Subcutaneous adipose tissue (tissue), 4 donors: ENCODE measurements around the gene PGBD2. TPM values are rescaled to one million over a fixed set of nuclear protein-coding genes. Genes with fewer than 3 reads are reported as not detected.

Experiments
- total RNA-seq, 4 donors: library from RNA; depleted of rRNA; stranded (reverse); fragments of >200 nt; gene quantifications; one replicate each; pipeline ENCODE4 v1.1.0, GENCODE V29; 2016
- TF ChIP-seq, protein P1 (sequence below): fragments of 450-650 bp; IDR thresholded peaks from one replicate; pipeline ENCODE4 v1.5.1; 2016; ENCODE audit warnings: low read depth, mild to moderate bottlenecking, control low read depth, antibody characterized with exemption, moderate library complexity

The PGBD2 gene
- total RNA-seq, 4 donors from 2014 or later = 4.6 to 6.4 (median 5.3) TPM

DNA sequence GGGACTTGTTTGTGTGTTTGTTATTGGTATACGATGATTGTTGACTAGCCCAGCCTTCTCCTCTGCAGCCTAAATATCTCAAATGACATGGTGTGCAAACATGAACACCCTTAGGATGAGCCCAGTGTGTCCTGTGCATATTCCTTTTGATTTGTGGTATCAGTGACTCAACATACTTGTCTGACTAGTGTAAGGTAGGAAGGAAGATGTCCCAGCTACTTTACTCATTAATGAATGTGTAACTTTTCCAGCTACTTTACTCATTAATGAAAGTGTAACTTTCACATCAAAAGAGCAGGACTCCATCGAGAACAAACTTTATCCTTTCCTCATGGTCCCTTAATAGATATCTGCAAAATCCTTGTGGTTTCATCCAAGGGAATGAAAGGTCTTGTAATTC is 44.4 kb upstream of the PGBD2 start:
- TF ChIP-seq, protein P1, sequence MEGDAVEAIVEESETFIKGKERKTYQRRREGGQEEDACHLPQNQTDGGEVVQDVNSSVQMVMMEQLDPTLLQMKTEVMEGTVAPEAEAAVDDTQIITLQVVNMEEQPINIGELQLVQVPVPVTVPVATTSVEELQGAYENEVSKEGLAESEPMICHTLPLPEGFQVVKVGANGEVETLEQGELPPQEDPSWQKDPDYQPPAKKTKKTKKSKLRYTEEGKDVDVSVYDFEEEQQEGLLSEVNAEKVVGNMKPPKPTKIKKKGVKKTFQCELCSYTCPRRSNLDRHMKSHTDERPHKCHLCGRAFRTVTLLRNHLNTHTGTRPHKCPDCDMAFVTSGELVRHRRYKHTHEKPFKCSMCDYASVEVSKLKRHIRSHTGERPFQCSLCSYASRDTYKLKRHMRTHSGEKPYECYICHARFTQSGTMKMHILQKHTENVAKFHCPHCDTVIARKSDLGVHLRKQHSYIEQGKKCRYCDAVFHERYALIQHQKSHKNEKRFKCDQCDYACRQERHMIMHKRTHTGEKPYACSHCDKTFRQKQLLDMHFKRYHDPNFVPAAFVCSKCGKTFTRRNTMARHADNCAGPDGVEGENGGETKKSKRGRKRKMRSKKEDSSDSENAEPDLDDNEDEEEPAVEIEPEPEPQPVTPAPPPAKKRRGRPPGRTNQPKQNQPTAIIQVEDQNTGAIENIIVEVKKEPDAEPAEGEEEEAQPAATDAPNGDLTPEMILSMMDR = no peak

DNA sequence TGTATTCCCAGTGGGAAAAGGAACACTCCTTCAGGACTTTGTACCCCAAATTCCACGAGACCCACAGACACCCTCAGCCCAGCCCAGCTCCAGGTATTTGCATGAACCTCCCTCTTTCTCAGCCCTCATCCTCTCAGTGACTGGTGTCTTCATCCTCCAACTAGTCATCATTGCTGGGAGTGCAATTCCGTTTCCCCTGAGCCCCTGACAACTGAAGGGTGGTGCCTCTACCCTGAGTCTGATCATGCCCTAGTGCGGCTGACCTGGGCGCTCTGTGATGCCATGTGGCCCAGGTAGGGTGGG is 43.4 kb upstream of the PGBD2 start:
- TF ChIP-seq, protein P1 = no peak

DNA sequence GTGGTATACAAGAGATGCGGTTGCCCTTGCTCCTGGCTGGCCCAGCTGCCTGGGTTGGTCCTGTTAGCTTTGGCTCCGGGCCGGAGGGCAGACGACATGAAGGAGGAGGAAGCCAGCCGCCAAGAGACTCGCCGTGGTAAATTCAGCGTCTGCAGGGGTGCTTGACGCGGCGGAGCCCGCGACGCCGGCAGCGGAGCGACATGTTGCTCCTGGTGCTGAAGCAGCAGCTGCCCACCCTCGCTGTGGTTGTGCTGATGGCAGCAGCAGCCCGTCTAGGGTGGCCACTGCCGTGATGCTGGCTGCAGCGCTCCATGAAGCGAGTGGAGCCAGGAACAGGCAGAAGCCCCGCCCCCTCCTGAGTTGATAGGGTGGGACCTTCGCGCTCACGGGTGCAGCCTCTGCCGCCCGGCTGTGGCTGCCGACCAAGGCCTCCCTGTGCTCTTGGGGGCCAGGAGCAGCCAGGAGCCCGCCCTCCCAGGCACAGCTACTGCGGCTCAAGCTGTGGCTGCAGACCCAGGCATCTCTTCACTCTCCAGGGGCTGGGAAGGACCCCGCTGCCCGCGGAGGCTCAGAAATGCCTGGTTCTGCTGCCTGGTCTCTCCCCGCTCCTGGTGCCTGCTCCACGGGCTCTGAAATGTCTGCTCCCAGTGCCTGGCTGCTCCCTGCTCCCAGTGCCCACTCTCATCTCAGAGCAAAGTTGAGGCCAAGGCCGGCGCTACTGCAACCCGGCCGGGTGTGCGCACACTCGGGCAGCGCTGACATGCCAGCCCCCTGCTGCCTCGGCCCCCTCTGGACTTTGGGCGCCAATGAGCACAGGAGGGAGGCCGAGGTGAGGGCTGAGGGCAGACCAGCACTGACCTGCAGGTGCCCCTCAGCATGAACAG is 42.8 kb upstream of the PGBD2 start:
- TF ChIP-seq, protein P1 = no peak

DNA sequence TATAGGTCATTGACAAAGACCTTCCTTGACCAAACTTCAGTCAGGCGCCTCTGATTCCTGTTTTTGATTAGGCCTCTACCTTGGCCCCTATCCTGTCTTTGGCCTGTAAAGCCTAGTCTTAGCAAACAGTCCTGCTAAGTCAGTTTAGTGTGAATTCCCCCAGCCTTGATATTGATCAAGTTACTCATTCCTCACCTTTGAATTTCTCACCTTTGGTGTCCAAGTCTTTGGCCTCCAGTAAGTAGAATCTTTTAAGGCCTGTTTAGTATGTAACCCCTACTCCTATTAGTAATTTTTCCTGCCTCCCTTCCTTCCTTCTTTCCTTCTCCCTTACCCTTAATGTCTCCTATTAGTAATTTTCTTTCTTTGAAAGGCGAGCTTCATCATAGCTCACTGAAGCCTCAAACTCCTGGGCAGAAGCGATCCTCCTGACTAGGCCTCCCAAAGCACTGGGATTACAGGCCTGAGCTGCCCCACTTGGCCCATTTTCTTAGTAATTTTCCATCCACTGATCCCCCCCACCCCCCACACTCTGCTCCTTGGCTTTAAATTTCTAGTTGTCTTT is 34.1 kb upstream of the PGBD2 start:
- TF ChIP-seq, protein P1 = no peak

DNA sequence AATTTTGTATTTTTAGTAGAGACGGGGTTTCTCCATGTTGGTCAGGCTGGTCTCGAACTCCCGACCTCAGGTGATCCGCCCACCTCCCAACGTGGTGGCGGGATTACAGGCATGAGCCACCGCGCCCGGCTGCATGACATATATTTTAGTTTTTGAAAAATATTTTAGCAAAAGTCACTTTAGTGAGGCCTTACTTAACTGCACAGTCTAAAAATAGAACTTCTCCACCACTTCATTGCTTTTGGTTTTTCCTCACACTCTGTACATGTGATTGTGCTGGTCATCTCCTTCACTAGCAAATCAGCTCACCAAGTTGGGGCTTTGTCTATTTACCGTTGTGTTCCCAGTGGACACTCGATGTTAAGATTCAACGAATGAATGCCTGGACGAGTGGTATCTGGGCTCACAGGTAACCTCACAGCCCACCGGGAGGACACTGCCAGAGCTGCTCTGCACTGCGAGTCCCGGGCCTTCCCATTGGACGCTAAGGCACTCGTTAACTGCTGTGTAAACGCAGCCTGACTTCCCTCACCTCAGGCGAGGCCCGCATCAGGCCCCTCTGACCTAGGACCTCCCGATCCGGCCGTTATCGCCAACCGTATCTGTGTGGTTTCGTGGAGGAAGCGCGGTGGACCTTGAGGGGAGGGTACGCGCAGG is 33.2 kb upstream of the PGBD2 start:
- TF ChIP-seq, protein P1 = no peak

DNA sequence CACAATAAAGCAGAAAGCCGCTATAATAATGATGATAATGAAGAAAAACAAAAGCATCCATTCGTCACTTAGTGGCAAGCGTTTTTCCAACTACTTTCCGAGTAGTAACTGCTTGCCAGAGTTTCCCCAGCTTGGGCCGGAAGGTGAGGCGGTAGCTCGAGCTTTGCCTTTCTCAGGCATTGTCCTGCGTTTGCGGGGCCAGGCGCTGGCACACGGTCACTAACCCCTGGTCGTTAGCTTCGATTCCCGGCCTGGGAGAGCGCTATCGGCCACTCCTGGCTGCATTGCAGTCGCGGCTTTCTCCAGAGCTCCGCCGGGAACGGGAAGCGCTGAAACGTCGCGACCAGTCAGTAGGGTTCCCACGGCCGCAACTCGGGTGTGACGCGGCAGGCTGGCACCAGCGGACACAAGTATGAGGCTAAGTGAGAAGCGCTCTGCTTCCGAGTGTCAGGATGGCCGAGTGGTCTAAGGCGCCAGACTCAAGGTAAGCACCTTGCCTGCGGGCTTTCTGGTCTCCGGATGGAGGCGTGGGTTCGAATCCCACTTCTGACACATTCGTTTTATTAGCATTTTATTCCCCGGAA is 32.5 kb upstream of the PGBD2 start:
- TF ChIP-seq, protein P1 = no peak

DNA sequence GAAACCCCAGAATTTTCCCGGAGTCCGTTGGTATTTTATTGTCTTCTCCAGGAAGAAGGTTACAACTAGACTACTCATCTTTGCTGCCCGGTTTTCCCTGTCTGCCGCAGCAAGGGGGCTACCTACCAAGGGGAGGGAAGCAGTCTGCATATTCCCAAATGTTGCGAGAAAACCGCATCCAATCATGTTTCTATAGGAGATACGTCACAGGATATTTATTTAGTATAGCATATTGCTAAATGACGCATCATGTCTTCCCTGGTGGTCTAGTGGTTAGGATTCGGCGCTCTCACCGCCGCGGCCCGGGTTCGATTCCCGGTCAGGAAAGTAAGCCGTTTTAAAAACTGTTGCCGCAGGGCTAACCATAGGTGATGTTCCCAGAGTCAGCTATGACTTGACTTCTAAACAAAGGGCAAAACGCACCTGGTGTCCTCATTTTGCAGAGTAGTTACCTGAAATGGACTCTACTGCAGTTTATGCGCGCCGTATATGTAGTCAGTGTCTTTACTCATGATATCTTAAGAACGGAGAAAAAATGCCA is 32.0 kb upstream of the PGBD2 start:
- TF ChIP-seq, protein P1 = no peak
